Mesothelial cell of epicardium (in vitro differentiated cells): ENCODE measurements around the gene DENND1B. TPM values are rescaled to one million over a fixed set of nuclear protein-coding genes. Genes with fewer than 3 reads are reported as not detected.

Experiments
- DNase-seq, 2 experiments: peaks; one replicate each; pipeline ENCODE4 v3.0.0; 2021; ENCODE audit warnings: low spot score in 2 of 2; ENCODE audit not compliant: unreplicated experiment in 2 of 2
- H3K27ac Mint-ChIP-seq: 2 replicates; pipeline ENCODE4 v1.8.0; 2021; ENCODE audit warnings: mixed read lengths
- H3K27me3 Mint-ChIP-seq: 2 replicates; pipeline ENCODE4 v1.8.0; 2021; ENCODE audit warnings: low read depth, mixed read lengths
- H3K36me3 Mint-ChIP-seq: 2 replicates; pipeline ENCODE4 v1.8.0; 2021; ENCODE audit warnings: mixed read lengths
- H3K4me1 Mint-ChIP-seq: 2 replicates; pipeline ENCODE4 v1.8.0; 2021; ENCODE audit warnings: mixed read lengths
- H3K4me3 Mint-ChIP-seq: 2 replicates; pipeline ENCODE4 v1.8.0; 2021; ENCODE audit warnings: mild to moderate bottlenecking, moderate library complexity, mixed read lengths
- H3K9me3 Mint-ChIP-seq: 2 replicates; pipeline ENCODE4 v1.8.0; 2021; ENCODE audit warnings: mixed read lengths
- CTCF ChIP-seq: fragments of 200-600 bp; sonication (generic); IDR thresholded peaks from one replicate; pipeline ENCODE4 v1.5.0; 2021; ENCODE audit warnings: antibody characterized with exemption; ENCODE audit not compliant: unreplicated experiment
- total RNA-seq: library from RNA; stranded (reverse); gene quantifications from 3 replicates; pipeline ENCODE4 v1.2.1, GENCODE V29; 2021

The DENND1B gene
- total RNA-seq, 1 donor from 2014 or later: 27.9 TPM

- H3K36me3 Mint-ChIP-seq: no peaks in the 10 kb centered on the region
- no peak overlapping the region for H3K4me3 Mint-ChIP-seq
- no peak overlapping the region for H3K27ac Mint-ChIP-seq
- DNase-seq: no peak
- H3K27me3 Mint-ChIP-seq: no peaks in the 10 kb centered on the region
- no peak for TF ChIP-seq CTCF
- no peaks in the 10 kb centered on the region for H3K9me3 Mint-ChIP-seq
- peaks cover 67% of the 10 kb centered on the region for H3K4me1 Mint-ChIP-seq
Measured at GRCh38 chr1:197472141-197472540, 303.1 kb downstream of the DENND1B start.

GRCh38 chr1:197471248-197471985 is 303.9 kb downstream of the DENND1B start:
- H3K4me1 Mint-ChIP-seq: peaks cover 68% of the 10 kb centered on the region
- H3K4me3 Mint-ChIP-seq: no peak overlapping the region
- H3K27me3 Mint-ChIP-seq: no peaks in the 10 kb centered on the region
- DNase-seq: no peak
- TF ChIP-seq CTCF: no peak
- H3K36me3 Mint-ChIP-seq: no peaks in the 10 kb centered on the region
- H3K27ac Mint-ChIP-seq: peak overlapping the region; percentile 13
- H3K9me3 Mint-ChIP-seq: no peaks in the 10 kb centered on the region

GRCh38 chr1:197470330-197470729 is 304.9 kb downstream of the DENND1B start:
- Mint-ChIP-seq H3K9me3 (no peaks in the 10 kb centered on the region), H3K4me3 (no peak overlapping the region), H3K27me3 (no peaks in the 10 kb centered on the region), H3K36me3 (no peaks in the 10 kb centered on the region), H3K27ac (no peak overlapping the region), H3K4me1 (peaks cover 77% of the 10 kb centered on the region)
- TF ChIP-seq CTCF: no peak
- no peak for DNase-seq

GRCh38 chr1:197469620-197470210 is 305.6 kb downstream of the DENND1B start:
- peaks cover 81% of the 10 kb centered on the region for H3K4me1 Mint-ChIP-seq
- H3K4me3 Mint-ChIP-seq: no peak overlapping the region
- H3K27ac Mint-ChIP-seq: no peak overlapping the region
- DNase-seq: no peak
- no peaks in the 10 kb centered on the region for H3K36me3 Mint-ChIP-seq
- no peaks in the 10 kb centered on the region for H3K27me3 Mint-ChIP-seq
- no peak for TF ChIP-seq CTCF
- H3K9me3 Mint-ChIP-seq: no peaks in the 10 kb centered on the region

- no peak for TF ChIP-seq CTCF
- no peaks in the 10 kb centered on the region for H3K27me3 Mint-ChIP-seq
- H3K4me1 Mint-ChIP-seq: peaks cover 84% of the 10 kb centered on the region
- no peak for DNase-seq
- no peak overlapping the region for H3K4me3 Mint-ChIP-seq
- H3K9me3 Mint-ChIP-seq: no peaks in the 10 kb centered on the region
- no peaks in the 10 kb centered on the region for H3K36me3 Mint-ChIP-seq
- H3K27ac Mint-ChIP-seq: no peak overlapping the region
Measured at GRCh38 chr1:197468543-197469175, 306.6 kb downstream of the DENND1B start.
